CD14-positive monocyte (primary cell): ENCODE measurements around the gene GRIP1. TPM values are rescaled to one million over a fixed set of nuclear protein-coding genes. Genes with fewer than 3 reads are reported as not detected.

Source experiments
- DNase-seq, 3 donors: peaks; one replicate each; pipeline ENCODE4 v3.0.0-alpha.2; 2011 to 2022
- H2AFZ ChIP-seq: 2 replicates; pipeline ENCODE4 v1.6.0; 2012; ENCODE audit warnings: mild to moderate bottlenecking, low read depth, low read length, inconsistent platforms; ENCODE audit not compliant: insufficient read depth, poor library complexity, severe bottlenecking
- H3K27ac ChIP-seq, 2 donors: 1 replicate in 1 of 2; 2 replicates in 1 of 2; pipeline ENCODE4 v1.5.1; 2012 to 2013; ENCODE audit warnings: low read length in 2 of 2, control low read depth in 1 of 2, inconsistent platforms in 1 of 2, low read depth in 1 of 2, mild to moderate bottlenecking in 1 of 2
- H3K27me3 ChIP-seq, 2 donors: one replicate each; pipeline versions ENCODE4 v1.6.0 to v1.6.1; 2011 to 2013; ENCODE audit warnings: low read length in 2 of 2; ENCODE audit not compliant: control insufficient read depth in 2 of 2, insufficient read depth in 2 of 2
- H3K36me3 ChIP-seq, 2 donors: replicated peaks in 1 of 2; 1 replicate in 1 of 2; 2 replicates in 1 of 2; pipeline versions ENCODE4 v1.5.1 to v1.6.1; 2012 to 2013; ENCODE audit warnings: low read length in 2 of 2, control low read depth in 1 of 2, inconsistent platforms in 1 of 2, mild to moderate bottlenecking in 1 of 2; ENCODE audit not compliant: insufficient read depth in 2 of 2, control insufficient read depth in 1 of 2
- H3K4me1 ChIP-seq, 2 donors: 1 replicate in 1 of 2; 2 replicates in 1 of 2; pipeline versions ENCODE4 v1.5.1 to v1.6.1; 2012 to 2013; ENCODE audit warnings: low read length in 2 of 2, control low read depth in 1 of 2, inconsistent platforms in 1 of 2, mild to moderate bottlenecking in 1 of 2, moderate library complexity in 1 of 2; ENCODE audit not compliant: insufficient read depth in 2 of 2, control insufficient read depth in 1 of 2
- H3K4me2 ChIP-seq: replicated peaks from 2 replicates; pipeline ENCODE3; 2012; ENCODE audit warnings: low read length, moderate library complexity, mild to moderate bottlenecking; ENCODE audit not compliant: poor library complexity, severe bottlenecking; ENCODE audit errors: extremely low read depth
- H3K4me3 ChIP-seq, 3 experiments: fragments of 200-600 bp in 1 of 3; sonication (generic) in 1 of 3; replicated peaks in 1 of 3; 1 replicate in 2 of 3; 2 replicates in 1 of 3; pipeline ENCODE4 v1.5.1; 2011 to 2013; ENCODE audit warnings: low read length in 3 of 3, mild to moderate bottlenecking in 3 of 3, control low read depth in 2 of 3, low read depth in 2 of 3, inconsistent platforms in 1 of 3, moderate library complexity in 1 of 3
- H3K79me2 ChIP-seq: 2 replicates; pipeline ENCODE4 v1.6.0; 2012; ENCODE audit warnings: mild to moderate bottlenecking, control low read depth, inconsistent platforms, low read length, moderate library complexity; ENCODE audit not compliant: insufficient read depth
- H3K9ac ChIP-seq: 2 replicates; pipeline ENCODE4 v1.6.0; 2017; ENCODE audit warnings: low read length, mild to moderate bottlenecking; ENCODE audit not compliant: insufficient read depth, poor library complexity, severe bottlenecking
- H3K9me3 ChIP-seq, 2 donors: replicated peaks in 1 of 2; 1 replicate in 1 of 2; 2 replicates in 1 of 2; pipeline versions ENCODE4 v1.5.1 to v1.6.1; 2012 to 2013; ENCODE audit warnings: low read length in 2 of 2, control low read depth in 1 of 2; ENCODE audit not compliant: control insufficient read depth in 1 of 2, insufficient read depth in 1 of 2
- H4K20me1 ChIP-seq: 2 replicates; pipeline ENCODE4 v1.6.0; 2012; ENCODE audit warnings: mild to moderate bottlenecking, low read length, control low read depth, moderate library complexity; ENCODE audit not compliant: insufficient read depth
- H3K27ac Mint-ChIP-seq, 7 donors: one replicate each; pipeline ENCODE4 v1.8.0; 2020; ENCODE audit warnings: mild to moderate bottlenecking in 7 of 7, mixed read lengths in 7 of 7, moderate library complexity in 6 of 7, inconsistent platforms in 2 of 7
- H3K27me3 Mint-ChIP-seq, 3 donors: one replicate each; pipeline ENCODE4 v1.8.0; 2021 to 2022; ENCODE audit warnings: low read depth in 3 of 3, mild to moderate bottlenecking in 3 of 3, mixed read lengths in 3 of 3, moderate library complexity in 3 of 3, inconsistent platforms in 1 of 3
- H3K36me3 Mint-ChIP-seq, 2 donors: one replicate each; pipeline ENCODE4 v1.8.0; 2020; ENCODE audit warnings: mixed read lengths in 2 of 2, inconsistent platforms in 1 of 2, mild to moderate bottlenecking in 1 of 2
- H3K4me1 Mint-ChIP-seq: one replicate; pipeline ENCODE4 v1.8.0; 2020; ENCODE audit warnings: mild to moderate bottlenecking, mixed read lengths
- H3K4me3 Mint-ChIP-seq, 2 donors: one replicate each; pipeline ENCODE4 v1.8.0; 2020; ENCODE audit warnings: mild to moderate bottlenecking in 2 of 2, mixed read lengths in 2 of 2, moderate library complexity in 1 of 2
- H3K9me3 Mint-ChIP-seq, 7 donors: one replicate each; pipeline ENCODE4 v1.8.0; 2020 to 2022; ENCODE audit warnings: mixed read lengths in 7 of 7, mild to moderate bottlenecking in 6 of 7, moderate library complexity in 6 of 7, inconsistent platforms in 2 of 7
- CTCF ChIP-seq: fragments of 200-600 bp; IDR thresholded peaks from one replicate; pipeline ENCODE4 v1.8.0; 2022; ENCODE audit warnings: antibody characterized with exemption, mild to moderate bottlenecking
- WGBS: methylation state at CpG from one replicate; pipeline ENCODE4 v1.1.5; 2013; ENCODE audit warnings: missing lambda C conversion rate; ENCODE audit not compliant: insufficient coverage; 5-methylcytosine and 5-hydroxymethylcytosine counted together
- intact Hi-C, 2 donors: fragments of 100-400 bp; cut with micrococcal nuclease; formaldehyde crosslinking; loops; one replicate each; pipeline versions ENCODE4 v1.15.0 to v1.15.1; 2023
- polyA plus RNA-seq, 3 donors: library from polyadenylated mRNA; depleted of rRNA in 1 of 3; unstranded in 2 of 3; stranded (reverse) in 1 of 3; fragments of 300-500 nt in 2 of 3; fragments of >200 nt in 1 of 3; fragmentation: Illumina TruSeq in 2 of 3; gene quantifications; 1 replicate in 2 of 3; 2 replicates in 1 of 3; pipeline ENCODE4 v1.2.3, GENCODE V29; 2012 to 2021

GRIP1 gene
- polyA plus RNA-seq, 3 donors = 0.21 TPM; not detected in 2

- H3K4me3 Mint-ChIP-seq = no peak overlapping the region
- intact Hi-C loops = no loop called here
- H3K27ac ChIP-seq = no peak overlapping the region
- H3K36me3 ChIP-seq = no peaks in the 10 kb centered on the region
- no peaks in the 10 kb centered on the region for H4K20me1 ChIP-seq
- peaks cover 3 to 5% of the 10 kb centered on the region in 2 donors for H3K4me1 ChIP-seq
- H3K27ac Mint-ChIP-seq = no peak overlapping the region
- H3K36me3 Mint-ChIP-seq = no peaks in the 10 kb centered on the region
- H3K4me2 ChIP-seq = no peak overlapping the region
- peaks cover 14% of the 10 kb centered on the region for H3K4me1 Mint-ChIP-seq
- H3K9me3 Mint-ChIP-seq = no peaks in the 10 kb centered on the region
- H3K27me3 ChIP-seq = no peaks in the 10 kb centered on the region
- TF ChIP-seq CTCF = no peak
- no peak overlapping the region for H3K9ac ChIP-seq
- H2AFZ ChIP-seq = no peak overlapping the region
- H3K9me3 ChIP-seq = no peaks in the 10 kb centered on the region
- H3K4me3 ChIP-seq = no peak overlapping the region
- DNase-seq = no peak
- H3K79me2 ChIP-seq = no peaks in the 10 kb centered on the region
- peaks cover 0 to 2% (median 1%) of the 10 kb centered on the region in 3 donors for H3K27me3 Mint-ChIP-seq
- no CpG with 5 or more reads among the region's 1 CpG for WGBS
Measured at GRCh38 chr12:66620026-66620425, 58.9 kb downstream of the GRIP1 start.

GRCh38 chr12:66617991-66618390 is 60.9 kb downstream of the GRIP1 start:
- no CpG with 5 or more reads among the region's 3 CpGs for WGBS
- Histone ChIP-seq H3K9me3 (no peaks in the 10 kb centered on the region), H2AFZ (no peak overlapping the region), H3K79me2 (no peaks in the 10 kb centered on the region), H3K4me1 (peaks cover 0 to 5% of the 10 kb centered on the region in 2 donors), H3K9ac (no peak overlapping the region), H3K27ac (no peak overlapping the region), H3K4me2 (no peak overlapping the region), H4K20me1 (no peaks in the 10 kb centered on the region), H3K36me3 (no peaks in the 10 kb centered on the region), H3K27me3 (no peaks in the 10 kb centered on the region), H3K4me3 (no peak overlapping the region)
- Mint-ChIP-seq H3K36me3 (no peaks in the 10 kb centered on the region), H3K4me3 (no peak overlapping the region), H3K27me3 (peaks cover 1 to 2% (median 2%) of the 10 kb centered on the region in 3 donors), H3K9me3 (no peaks in the 10 kb centered on the region), H3K27ac (no peak overlapping the region), H3K4me1 (peaks cover 11% of the 10 kb centered on the region)
- intact Hi-C loops = no loop called here
- no peak for DNase-seq
- TF ChIP-seq CTCF = no peak
